Measurements from ENCODE around the gene SLC22A15. TPM values are rescaled to one million over a fixed set of nuclear protein-coding genes. Genes with fewer than 3 reads are reported as not detected.

The SLC22A15 gene
- under 0.01 and 0.11 TPM in 2 replicates for total RNA-seq

DNA sequence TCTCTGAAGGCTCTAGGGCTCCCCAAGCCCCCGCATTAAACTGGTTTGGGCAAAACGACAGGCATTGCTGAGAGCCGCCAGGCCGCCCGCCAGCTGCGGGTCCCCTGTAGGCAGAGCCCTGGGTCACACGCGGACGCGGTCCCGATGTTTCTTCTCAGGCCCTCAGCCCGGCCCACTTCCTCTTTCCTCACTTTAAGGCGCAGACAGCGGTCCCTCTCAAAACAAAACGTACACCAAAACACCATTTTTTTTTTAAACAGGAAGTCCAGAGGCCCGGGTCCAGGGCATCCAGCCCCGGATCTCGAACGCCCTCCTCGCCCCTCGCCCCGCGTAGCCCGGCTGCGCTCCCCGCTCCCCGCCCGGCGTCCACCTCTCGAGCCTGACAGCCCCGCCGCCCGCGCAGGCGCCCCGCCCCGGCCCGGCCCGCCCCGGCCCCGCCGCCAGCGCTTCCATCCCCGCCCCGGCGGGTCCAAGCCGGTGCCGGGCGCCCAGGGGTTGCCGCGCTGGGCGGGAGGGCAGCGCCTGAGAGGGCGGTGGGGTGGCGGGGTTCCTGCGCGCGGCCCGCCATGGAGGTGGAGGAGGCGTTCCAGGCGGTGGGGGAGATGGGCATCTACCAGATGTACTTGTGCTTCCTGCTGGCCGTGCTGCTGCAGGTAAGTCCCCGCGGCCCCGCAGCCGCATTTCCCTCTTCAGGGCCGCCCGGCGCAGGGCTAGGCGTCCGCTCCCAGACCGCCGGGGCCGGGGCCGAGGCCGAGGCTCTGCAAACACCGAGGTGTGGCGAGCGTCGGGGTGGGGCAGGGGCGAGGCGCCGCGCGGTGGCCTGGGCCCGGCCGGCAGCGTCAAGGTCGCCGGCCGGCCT, at the start of gene SLC22A15:
SLC22A15 (plus strand) TSS at position 452 of the 859 bp plus-strand sequence; CDS start at position 567, 115 bp downstream.

DNA sequence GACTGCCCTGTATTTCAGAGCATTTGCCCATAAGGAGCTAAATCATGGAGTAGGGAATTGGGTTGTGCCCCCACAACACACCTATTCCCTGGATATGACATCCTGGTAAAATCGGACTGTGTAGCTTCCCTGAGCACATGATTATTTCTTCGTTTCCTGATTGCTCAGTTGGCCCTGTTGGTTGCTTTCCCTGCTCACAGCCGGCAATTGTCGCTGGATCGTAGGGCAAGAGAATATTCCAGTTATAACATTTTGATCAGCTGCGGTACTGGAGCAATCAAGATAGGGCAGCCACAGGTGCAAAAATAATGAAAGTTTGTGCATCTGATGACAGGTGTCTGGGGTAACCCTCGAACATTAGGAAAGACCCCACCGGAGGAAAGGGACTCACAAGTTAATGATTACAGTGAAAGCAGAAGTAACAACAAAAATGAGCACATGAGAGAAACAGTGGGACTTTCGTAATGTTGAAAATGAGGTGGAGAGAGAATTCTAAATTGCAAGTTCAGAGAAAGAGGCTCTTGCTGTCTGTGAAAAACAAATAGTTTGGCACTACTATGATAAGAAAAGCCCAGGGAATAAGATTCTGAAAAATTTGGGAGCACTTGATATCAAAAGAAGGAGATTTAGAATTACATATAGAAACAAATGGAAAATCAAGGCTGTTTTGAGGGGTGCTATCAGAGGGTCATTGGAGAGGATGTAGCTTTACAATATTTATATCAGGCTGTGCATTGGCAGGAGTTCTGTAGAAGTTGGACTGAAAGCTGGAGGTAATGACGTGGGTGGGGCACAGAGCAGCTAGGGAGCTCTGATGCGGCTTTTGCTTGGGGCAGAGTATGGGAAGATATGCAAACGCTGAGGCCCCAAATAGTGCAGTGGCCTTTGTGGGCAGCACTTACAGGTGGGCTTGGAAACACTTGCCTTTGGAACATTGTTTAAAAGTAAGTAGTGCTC, 134.5 kb downstream of the SLC22A15 start, which contains the start of gene MAB21L3:
MAB21L3 (plus strand) TSS at position 833 of the 957 bp plus-strand sequence. CDS start 1,217 bp downstream, outside the sequence.

Other genes starting within 250 kb of the SLC22A15 start
- gene CASQ2, start 207.8 kb upstream of the SLC22A15 start, total RNA-seq, result not detected in 2 replicates
- not detected in 2 replicates for gene NHLH2, start 135.4 kb upstream of the SLC22A15 start, total RNA-seq
- gene MAB21L3, start 134.9 kb downstream of the SLC22A15 start, total RNA-seq, result not detected in 2 replicates

Data from dermis lymphatic vessel endothelial cell (primary cell).